H1 (cell line): ENCODE data around the gene CACNA2D4. TPM values are rescaled to one million over a fixed set of nuclear protein-coding genes. Genes with fewer than 3 reads are reported as not detected.

Source experiments
- CTBP2 ChIP-seq: IDR thresholded peaks from 2 replicates; pipeline ENCODE4 v1.7.0; 2011; ENCODE audit warnings: borderline replicate concordance, mild to moderate bottlenecking, moderate library complexity, mixed read lengths, low read length; ENCODE audit not compliant: insufficient read depth, insufficient read length
- PHF8 ChIP-seq: fragments of 200-600 bp; sonication (generic); conservative IDR thresholded peaks from 2 replicates; pipeline ENCODE4 v1.7.1; 2012; ENCODE audit warnings: low read depth, mild to moderate bottlenecking, inconsistent platforms, low read length, moderate library complexity
- SAP30 ChIP-seq: fragments of 300-600 bp; sonication (generic); IDR thresholded peaks from 2 replicates; pipeline ENCODE4 v1.7.1; 2012; ENCODE audit warnings: low read length, moderate library complexity, mild to moderate bottlenecking, inconsistent platforms; ENCODE audit not compliant: insufficient read depth, insufficient replicate concordance
- polyA plus RNA-seq, 7 experiments: library from polyadenylated mRNA; depleted of rRNA in 3 of 7; stranded (reverse) in 5 of 7; unstranded in 2 of 7; fragments of >200 nt in 5 of 7; fragments of 200-250 nt in 2 of 7; gene quantifications; 1 replicate in 5 of 7; 2 replicates in 1 of 7; 4 replicates in 1 of 7; pipeline versions ENCODE4 v1.2.1 to v1.2.3, GENCODE V29; 2011 to 2013; ENCODE audit warnings: missing spikeins in 2 of 7, mixed read lengths in 2 of 7
- total RNA-seq: library from RNA; stranded (reverse); fragmentation: NEBNext Ultra II Directional; extraction: Animal tissue kit (Norgen Biotek cat#: 25700); gene quantifications from 2 replicates; pipeline ENCODE4 v1.2.1, GENCODE V29; 2021

CACNA2D4 gene
- total and polyA plus RNA-seq, 2 of the 8 experiments (the other 6 are each of a cell fraction or from before 2014, with no cell fraction given), result 0.44 to 0.88 TPM

DNA sequence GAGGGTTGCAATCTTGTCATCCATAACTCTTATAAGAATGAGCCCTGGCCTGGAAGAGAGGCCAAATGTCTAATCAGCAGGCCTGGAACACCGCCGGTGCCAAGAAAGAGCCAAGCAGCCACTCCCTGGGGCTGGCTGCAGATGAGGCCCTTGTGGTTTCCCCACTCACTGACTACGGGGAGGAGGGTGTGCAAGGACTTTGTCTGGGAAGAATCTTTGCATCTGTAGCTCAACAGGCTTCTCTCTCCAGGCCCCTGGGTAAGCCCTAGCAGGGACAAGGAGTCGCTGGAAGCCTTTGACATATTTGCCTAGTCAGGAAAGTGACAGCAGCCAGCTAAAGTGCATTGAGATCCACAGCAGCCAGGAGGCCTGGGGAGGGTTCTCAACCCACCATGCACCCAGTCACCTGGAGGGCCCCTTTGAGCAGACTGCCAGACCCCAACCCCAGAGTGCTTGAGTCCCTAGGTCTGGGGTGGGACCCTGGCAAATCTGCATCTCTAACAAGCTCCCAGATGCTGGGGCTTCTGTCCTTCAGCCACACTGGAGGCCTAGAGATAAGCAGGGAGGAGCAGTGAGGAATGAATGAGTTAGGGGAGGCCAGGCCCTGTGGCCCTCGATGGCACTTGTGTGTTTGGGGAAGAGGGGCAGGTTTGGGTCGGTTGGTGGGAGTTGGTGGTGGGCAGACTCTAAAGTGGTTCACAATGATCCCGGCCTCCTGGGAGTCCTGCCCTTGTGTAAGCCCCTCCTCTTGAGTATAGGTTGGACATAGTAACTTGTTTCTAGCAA, 112.0 kb downstream of the CACNA2D4 start (continued):
- TF ChIP-seq CTBP2, result no peak
- no peak for TF ChIP-seq SAP30
- TF ChIP-seq PHF8, result no peak
